ENCODE results near the gene INHBE. TPM values are rescaled to one million over a fixed set of nuclear protein-coding genes. Genes with fewer than 3 reads are reported as not detected.

The INHBE gene
- total RNA-seq, 4 donors from 2014 or later: not detected

DNA sequence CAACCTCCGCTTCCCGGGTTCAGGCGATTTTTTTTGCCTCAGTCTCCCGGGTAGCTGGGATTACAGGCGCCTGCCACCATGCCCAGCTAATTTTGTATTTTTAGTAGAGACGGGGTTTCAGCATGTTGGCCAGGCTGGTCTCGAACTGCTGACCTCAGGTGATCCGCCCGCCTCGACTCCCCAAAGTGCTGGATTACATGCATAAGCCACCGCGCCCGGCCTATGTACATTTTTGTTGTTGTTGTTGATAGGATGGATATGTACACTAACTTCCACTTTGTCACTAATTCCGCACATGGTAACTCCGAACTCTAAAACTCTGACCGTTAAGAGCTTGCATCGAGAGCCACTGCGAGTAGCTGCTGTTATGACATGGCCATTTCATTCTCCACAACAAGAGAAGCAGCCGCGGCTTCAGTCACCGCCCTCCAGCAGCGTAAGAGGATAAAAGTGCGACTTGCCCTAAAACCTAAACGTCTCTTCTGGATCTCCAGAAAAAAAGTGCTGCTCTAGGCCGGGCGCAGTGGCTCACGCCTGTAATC is 32.0 kb downstream of the INHBE start:
- 87 to 97% methylated on average over 13 to 27 of the region's 27 CpGs for WGBS, 2 donors (ENCODE audit: low coverage in 1 of 2)
- no peak for DNase-seq
- TF ChIP-seq POLR2A (IDR thresholded peaks at IDR 0.05) (no peak), EP300 (IDR thresholded peaks at IDR 0.05; ENCODE audit: low read depth) (no peak), POLR2AphosphoS5 (IDR thresholded peaks at IDR 0.05) (no peak)
- TF ChIP-seq, protein P1, sequence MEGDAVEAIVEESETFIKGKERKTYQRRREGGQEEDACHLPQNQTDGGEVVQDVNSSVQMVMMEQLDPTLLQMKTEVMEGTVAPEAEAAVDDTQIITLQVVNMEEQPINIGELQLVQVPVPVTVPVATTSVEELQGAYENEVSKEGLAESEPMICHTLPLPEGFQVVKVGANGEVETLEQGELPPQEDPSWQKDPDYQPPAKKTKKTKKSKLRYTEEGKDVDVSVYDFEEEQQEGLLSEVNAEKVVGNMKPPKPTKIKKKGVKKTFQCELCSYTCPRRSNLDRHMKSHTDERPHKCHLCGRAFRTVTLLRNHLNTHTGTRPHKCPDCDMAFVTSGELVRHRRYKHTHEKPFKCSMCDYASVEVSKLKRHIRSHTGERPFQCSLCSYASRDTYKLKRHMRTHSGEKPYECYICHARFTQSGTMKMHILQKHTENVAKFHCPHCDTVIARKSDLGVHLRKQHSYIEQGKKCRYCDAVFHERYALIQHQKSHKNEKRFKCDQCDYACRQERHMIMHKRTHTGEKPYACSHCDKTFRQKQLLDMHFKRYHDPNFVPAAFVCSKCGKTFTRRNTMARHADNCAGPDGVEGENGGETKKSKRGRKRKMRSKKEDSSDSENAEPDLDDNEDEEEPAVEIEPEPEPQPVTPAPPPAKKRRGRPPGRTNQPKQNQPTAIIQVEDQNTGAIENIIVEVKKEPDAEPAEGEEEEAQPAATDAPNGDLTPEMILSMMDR (IDR thresholded peaks at IDR 0.05): no peak

DNA sequence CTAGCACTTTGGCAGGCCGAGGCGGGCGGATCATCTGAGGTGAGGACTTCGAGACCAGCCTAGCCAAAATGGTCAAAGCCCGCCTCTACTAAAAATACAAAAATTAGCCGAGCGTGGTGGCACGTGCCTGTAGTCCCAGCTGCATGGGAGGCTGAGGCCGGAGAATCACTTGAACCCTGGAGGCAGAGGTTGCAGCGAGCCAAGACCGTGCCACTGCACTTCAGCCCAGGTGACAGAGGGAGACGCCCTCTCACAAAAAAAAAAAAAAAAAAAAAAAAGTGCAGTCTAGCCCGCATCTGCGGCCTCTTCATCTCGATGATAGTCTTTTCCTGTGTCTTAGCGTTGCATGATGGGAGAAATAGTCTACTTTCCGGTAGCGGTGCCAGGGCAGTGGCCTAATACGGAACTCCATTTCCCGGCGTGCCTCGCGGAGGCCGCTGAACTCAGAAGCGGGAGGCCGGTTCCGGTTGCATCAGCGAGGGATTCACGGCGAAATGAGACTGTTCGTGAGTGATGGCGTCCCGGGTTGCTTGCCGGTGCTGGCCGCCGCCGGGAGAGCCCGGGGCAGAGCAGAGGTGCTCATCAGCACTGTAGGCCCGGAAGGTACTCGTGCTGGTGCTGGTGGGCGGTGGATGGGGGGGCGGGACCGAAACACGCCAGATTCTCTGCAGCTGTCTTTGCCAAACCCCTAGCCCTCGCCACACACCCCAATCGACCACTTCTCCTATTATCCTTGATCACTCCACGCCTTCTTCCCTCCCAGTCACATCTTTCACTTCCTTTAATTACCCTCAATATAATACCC is 32.7 kb downstream of the INHBE start, which contains the start of gene MARS1:
Gene MARS1, plus strand, starts transcription at position 472 of the 805 bp plus-strand sequence. Its CDS starts 23 bp downstream, at position 495.
- 1 to 6% methylated on average over 10 to 47 of the region's 47 CpGs for WGBS, 2 donors (ENCODE audit: low coverage in 1 of 2)
- peak within 1 kb of the TSS; percentile 63 to 93 (median 74) for H3K4me3 ChIP-seq
- no peaks in the 10 kb centered on the region for H3K27me3 ChIP-seq
- peak within 1 kb of the TSS; percentile 80 to 91 (median 84) for H3K27ac ChIP-seq
- in situ Hi-C loops (cut with MboI; ENCODE audit: low pct_ligation_motif_present in 1 of 4, low pct_unique_long_range_greater_than_20kb in 1 of 4, low sequenced_read_pairs in 3 of 4): no loop called here
- H3K36me3 ChIP-seq: peaks cover 0 to 19% (median 8%) of the 10 kb centered on the region in 4 donors
- DNase-seq: peak; percentile 96
- H3K9me3 ChIP-seq: no peaks in the 10 kb centered on the region
- peaks cover 8 to 16% (median 14%) of the 10 kb centered on the region in 4 donors for H3K4me1 ChIP-seq
- peak; percentile 73 to 85 (median 85) for TF ChIP-seq POLR2AphosphoS5 (IDR thresholded peaks at IDR 0.05)
- TF ChIP-seq EP300 (IDR thresholded peaks at IDR 0.05; ENCODE audit: low read depth): no peak
- peak; percentile 66 for TF ChIP-seq POLR2A (IDR thresholded peaks at IDR 0.05)
- TF ChIP-seq, protein P1 (IDR thresholded peaks at IDR 0.05): peak in 1 of 5 experiments; percentile 18
- intact Hi-C loops (cut with DNase I; ENCODE audit: low total_unique reads): no loop called here

More for the DNA sequence above, 32.0 kb downstream of the INHBE start:
- Histone ChIP-seq H3K9me3 (no peaks in the 10 kb centered on the region), H3K27ac (peak overlapping the region; percentile 34 to 91 (median 84)), H3K27me3 (peaks cover 6% of the 10 kb centered on the region), H3K4me1 (peaks cover 8 to 16% (median 14%) of the 10 kb centered on the region in 4 donors), H3K36me3 (peaks cover 0 to 17% (median 8%) of the 10 kb centered on the region in 4 donors), H3K4me3 (peak overlapping the region in 3 of 4 donors; percentile 63 to 81 (median 66))
- in situ Hi-C loops (cut with MboI; ENCODE audit: low pct_ligation_motif_present in 1 of 4, low pct_unique_long_range_greater_than_20kb in 1 of 4, low sequenced_read_pairs in 3 of 4): no loop called here
- intact Hi-C loops (cut with DNase I; ENCODE audit: low total_unique reads): no loop called here

DNA sequence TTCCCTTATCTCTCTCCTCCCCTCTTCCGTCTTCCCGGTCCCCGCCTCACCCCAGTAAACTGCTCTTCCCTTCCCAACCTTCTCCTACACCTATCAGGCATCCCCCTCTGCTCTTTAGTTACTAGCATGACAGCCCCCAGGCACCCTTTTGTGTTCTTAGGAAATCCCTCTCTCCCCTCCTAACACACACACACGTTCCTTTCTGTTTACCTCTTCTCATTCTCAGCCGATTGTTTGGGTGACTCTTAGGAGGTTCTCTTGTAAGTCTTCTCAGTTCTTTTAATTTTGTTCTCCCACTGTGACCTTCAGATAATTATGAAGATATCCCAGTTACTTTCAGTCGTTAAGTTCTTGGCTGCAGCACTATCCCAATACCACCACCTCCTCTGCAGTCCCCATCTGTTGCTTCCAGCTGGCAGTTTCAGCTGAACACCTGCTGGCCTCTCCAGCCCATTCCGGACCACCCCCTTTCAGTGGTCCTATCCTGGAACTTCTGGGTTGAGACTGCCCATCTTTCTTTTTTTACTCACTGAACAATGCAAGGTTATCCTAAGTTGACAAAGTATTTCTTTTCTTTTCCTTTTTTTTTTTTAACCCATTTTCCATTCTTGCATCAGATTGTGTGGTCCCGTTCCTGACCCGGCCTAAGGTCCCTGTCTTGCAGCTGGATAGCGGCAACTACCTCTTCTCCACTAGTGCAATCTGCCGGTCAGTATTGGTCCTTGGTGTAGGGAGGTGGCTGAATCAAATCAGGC is 33.5 kb downstream of the INHBE start:
- in situ Hi-C loops (cut with MboI; ENCODE audit: low pct_ligation_motif_present in 1 of 4, low pct_unique_long_range_greater_than_20kb in 1 of 4, low sequenced_read_pairs in 3 of 4): no loop called here
- Histone ChIP-seq H3K4me1 (peaks cover 8 to 16% (median 14%) of the 10 kb centered on the region in 4 donors), H3K4me3 (peak overlapping the region; percentile 63 to 93 (median 74)), H3K36me3 (peaks cover 0 to 21% (median 8%) of the 10 kb centered on the region in 4 donors), H3K27me3 (no peaks in the 10 kb centered on the region), H3K9me3 (no peaks in the 10 kb centered on the region), H3K27ac (peak overlapping the region; percentile 80 to 91 (median 84))
- intact Hi-C loops (cut with DNase I; ENCODE audit: low total_unique reads): no loop called here
- TF ChIP-seq POLR2AphosphoS5 (IDR thresholded peaks at IDR 0.05): no peak
- no peak for TF ChIP-seq POLR2A (IDR thresholded peaks at IDR 0.05)
- TF ChIP-seq, protein P1 (IDR thresholded peaks at IDR 0.05): no peak
- TF ChIP-seq EP300 (IDR thresholded peaks at IDR 0.05; ENCODE audit: low read depth): no peak
- no peak for DNase-seq
- WGBS, 2 donors (ENCODE audit: low coverage in 1 of 2): 5 to 27% methylated on average over 7 to 11 of the region's 11 CpGs

Data from transverse colon (tissue), 4 donors.